Stimulated activated CD4-positive, alpha-beta T cell treated with anti-CD3 and anti-CD28 coated beads, TNF-alpha, amount 100 ng/mL, for 24 hours (primary cell): ENCODE results near the gene GPR141.

Experiments used
- DNase-seq, 3 experiments: peaks; one replicate each; pipeline ENCODE4 v3.0.0-alpha.2; 2020; ENCODE audit warnings: low read depth in 3 of 3

GPR141 gene

GRCh38 chr7:37732253-37732652 is 48.7 kb downstream of the GPR141 start:
- DNase-seq: no peak

- no peak for DNase-seq
Observed at GRCh38 chr7:37732888-37733287, 49.3 kb downstream of the GPR141 start.

GRCh38 chr7:37735196-37735595 is 51.6 kb downstream of the GPR141 start:
- no peak for DNase-seq

GRCh38 chr7:37738321-37738720 is 54.8 kb downstream of the GPR141 start:
- no peak for DNase-seq

- DNase-seq: no peak
Observed at GRCh38 chr7:37740398-37740797, 56.8 kb downstream of the GPR141 start.

GRCh38 chr7:37741776-37742175 is 58.2 kb downstream of the GPR141 start:
- no peak for DNase-seq

- DNase-seq: no peak
Observed at GRCh38 chr7:37751096-37751495, 67.5 kb downstream of the GPR141 start.

GRCh38 chr7:37753398-37754050 is 70.0 kb downstream of the GPR141 start:
- DNase-seq: no peak

GRCh38 chr7:37756797-37757551 is 73.4 kb downstream of the GPR141 start:
- DNase-seq: no peak

GRCh38 chr7:37757563-37757962 is 74.0 kb downstream of the GPR141 start:
- DNase-seq: no peak

GRCh38 chr7:37758501-37759045 is 75.0 kb downstream of the GPR141 start:
- no peak for DNase-seq

- no peak for DNase-seq
Observed at GRCh38 chr7:37759526-37759925, 76.0 kb downstream of the GPR141 start.

GRCh38 chr7:37765421-37765829 is 81.9 kb downstream of the GPR141 start:
- DNase-seq: no peak

- DNase-seq: no peak
Observed at GRCh38 chr7:37765872-37766525, 82.4 kb downstream of the GPR141 start.

- no peak for DNase-seq
Observed at GRCh38 chr7:37768611-37769010, 85.0 kb downstream of the GPR141 start.

GRCh38 chr7:37769291-37769690 is 85.7 kb downstream of the GPR141 start:
- DNase-seq: no peak

- DNase-seq: no peak
Observed at GRCh38 chr7:37769726-37770125, 86.2 kb downstream of the GPR141 start.

- no peak for DNase-seq
Observed at GRCh38 chr7:37770838-37771237, 87.3 kb downstream of the GPR141 start.

GRCh38 chr7:37771342-37771741 is 87.8 kb downstream of the GPR141 start:
- no peak for DNase-seq

- DNase-seq: no peak
Observed at GRCh38 chr7:37771801-37772200, 88.2 kb downstream of the GPR141 start.

GRCh38 chr7:37775921-37776320 is 92.4 kb downstream of the GPR141 start:
- no peak for DNase-seq

- no peak for DNase-seq
Observed at GRCh38 chr7:37781156-37781555, 97.6 kb downstream of the GPR141 start.

GRCh38 chr7:37782166-37782565 is 98.6 kb downstream of the GPR141 start:
- DNase-seq: no peak
